ENCODE measurements around the gene FAM118A.
"Not testable (repeated sequence)": the region's sequence is repeated elsewhere in the genome, so short reads cannot be mapped to it uniquely, and the experiment has no call there.

FAM118A gene

GRCh38 chr22:45294030-45294429 is 15.7 kb upstream of the FAM118A start:
- no peak for DNase-seq (ENCODE audit: low spot score)
- TF ChIP-seq CTCF (IDR thresholded peaks at IDR 0.05; ENCODE audit: extremely low read depth, missing control alignments) = no peak

- DNase-seq (ENCODE audit: low spot score) = not testable (repeated sequence)
These were observed 14.7 kb upstream of the FAM118A start for GRCh38 chr22:45295004-45295403.

GRCh38 chr22:45295492-45295891 is 14.2 kb upstream of the FAM118A start:
- no peak for TF ChIP-seq CTCF (IDR thresholded peaks at IDR 0.05; ENCODE audit: extremely low read depth, missing control alignments)
- DNase-seq (ENCODE audit: low spot score) = no peak

GRCh38 chr22:45296628-45297297 is 13.0 kb upstream of the FAM118A start:
- no peak for TF ChIP-seq CTCF (IDR thresholded peaks at IDR 0.05; ENCODE audit: extremely low read depth, missing control alignments)

GRCh38 chr22:45298934-45299505 is 10.7 kb upstream of the FAM118A start:
- no peak for DNase-seq (ENCODE audit: low spot score)
- no peak for TF ChIP-seq CTCF (IDR thresholded peaks at IDR 0.05; ENCODE audit: extremely low read depth, missing control alignments)

More at GRCh38 chr22:45296628-45297297, 13.0 kb upstream of the FAM118A start:
- no peak for DNase-seq (ENCODE audit: low spot score)

GRCh38 chr22:45302751-45303150 is 7.0 kb upstream of the FAM118A start:
- TF ChIP-seq CTCF (IDR thresholded peaks at IDR 0.05; ENCODE audit: extremely low read depth, missing control alignments) = no peak
- DNase-seq (ENCODE audit: low spot score) = no peak

- no peak for TF ChIP-seq CTCF (IDR thresholded peaks at IDR 0.05; ENCODE audit: extremely low read depth, missing control alignments)
- DNase-seq (ENCODE audit: low spot score) = no peak
These were observed 6.6 kb upstream of the FAM118A start for GRCh38 chr22:45303181-45303580.

GRCh38 chr22:45304971-45305370 is 4.8 kb upstream of the FAM118A start:
- no peak for TF ChIP-seq CTCF (IDR thresholded peaks at IDR 0.05; ENCODE audit: extremely low read depth, missing control alignments)
- no peak for DNase-seq (ENCODE audit: low spot score)
